Esophagus squamous epithelium (tissue), 4 donors: ENCODE measurements around the gene ATP1B3.

Source experiments
- POLR2A ChIP-seq, 4 donors: fragments of 450-650 bp; IDR thresholded peaks; one replicate each; pipeline ENCODE4 v1.6.1; 2017; ENCODE audit warnings: antibody characterized with exemption in 4 of 4, mild to moderate bottlenecking in 4 of 4, moderate library complexity in 3 of 4
- TF ChIP-seq, protein P1 (sequence below), 6 experiments: fragments of 450-650 bp in 4 of 6; fragments of 200-600 bp in 2 of 6; sonication (generic) in 2 of 6; IDR thresholded peaks; one replicate each; pipeline ENCODE4 v1.5.1; 2016 to 2019; ENCODE audit warnings: antibody characterized with exemption in 6 of 6, mild to moderate bottlenecking in 4 of 6, moderate library complexity in 4 of 6

- TF ChIP-seq, protein P1, sequence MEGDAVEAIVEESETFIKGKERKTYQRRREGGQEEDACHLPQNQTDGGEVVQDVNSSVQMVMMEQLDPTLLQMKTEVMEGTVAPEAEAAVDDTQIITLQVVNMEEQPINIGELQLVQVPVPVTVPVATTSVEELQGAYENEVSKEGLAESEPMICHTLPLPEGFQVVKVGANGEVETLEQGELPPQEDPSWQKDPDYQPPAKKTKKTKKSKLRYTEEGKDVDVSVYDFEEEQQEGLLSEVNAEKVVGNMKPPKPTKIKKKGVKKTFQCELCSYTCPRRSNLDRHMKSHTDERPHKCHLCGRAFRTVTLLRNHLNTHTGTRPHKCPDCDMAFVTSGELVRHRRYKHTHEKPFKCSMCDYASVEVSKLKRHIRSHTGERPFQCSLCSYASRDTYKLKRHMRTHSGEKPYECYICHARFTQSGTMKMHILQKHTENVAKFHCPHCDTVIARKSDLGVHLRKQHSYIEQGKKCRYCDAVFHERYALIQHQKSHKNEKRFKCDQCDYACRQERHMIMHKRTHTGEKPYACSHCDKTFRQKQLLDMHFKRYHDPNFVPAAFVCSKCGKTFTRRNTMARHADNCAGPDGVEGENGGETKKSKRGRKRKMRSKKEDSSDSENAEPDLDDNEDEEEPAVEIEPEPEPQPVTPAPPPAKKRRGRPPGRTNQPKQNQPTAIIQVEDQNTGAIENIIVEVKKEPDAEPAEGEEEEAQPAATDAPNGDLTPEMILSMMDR (IDR thresholded peaks at IDR 0.05) = no peak
- TF ChIP-seq POLR2A (IDR thresholded peaks at IDR 0.05) = no peak
Observed at GRCh38 chr3:141934354-141934753, 57.9 kb downstream of the ATP1B3 start.
